HEK293T (cell line): ENCODE data around the gene RET.

ENCODE experiments used
- ARNT ChIP-seq: fragments of 450-650 bp; IDR thresholded peaks from 2 replicates; pipeline ENCODE4 v1.6.1; 2017; ENCODE audit warnings: mild to moderate bottlenecking
- BHLHE40 ChIP-seq: fragments of 450-650 bp; IDR thresholded peaks from 2 replicates; pipeline ENCODE4 v1.6.1; 2016; ENCODE audit warnings: mild to moderate bottlenecking, moderate library complexity, borderline replicate concordance
- CTBP1 ChIP-seq: fragments of 450-650 bp; IDR thresholded peaks from 2 replicates; pipeline ENCODE4 v1.6.1; 2016; ENCODE audit warnings: borderline replicate concordance
- ELF4 ChIP-seq: fragments of 450-650 bp; IDR thresholded peaks from 2 replicates; pipeline ENCODE4 v1.6.1; 2017; ENCODE audit warnings: antibody characterized with exemption
- FOXA1 ChIP-seq: fragments of 450-650 bp; IDR thresholded peaks from 2 replicates; pipeline ENCODE4 v1.6.1; 2016; ENCODE audit warnings: mild to moderate bottlenecking
- FOXM1 ChIP-seq: fragments of 450-650 bp; IDR thresholded peaks from 2 replicates; pipeline ENCODE4 v1.6.1; 2017; ENCODE audit warnings: mild to moderate bottlenecking, borderline replicate concordance
- HDGF ChIP-seq: fragments of 450-650 bp; IDR thresholded peaks from 2 replicates; pipeline ENCODE4 v1.6.1; 2017; ENCODE audit warnings: antibody characterized with exemption, borderline replicate concordance
- L3MBTL2 ChIP-seq: fragments of 450-650 bp; conservative IDR thresholded peaks from 2 replicates; pipeline ENCODE4 v1.6.1; 2016; ENCODE audit warnings: mild to moderate bottlenecking
- LEF1 ChIP-seq: fragments of 450-650 bp; IDR thresholded peaks from 2 replicates; pipeline ENCODE4 v1.6.1; 2017; ENCODE audit warnings: mild to moderate bottlenecking, borderline replicate concordance
- NFRKB ChIP-seq: fragments of 450-650 bp; IDR thresholded peaks from 2 replicates; pipeline ENCODE4 v1.6.1; 2016; ENCODE audit warnings: mild to moderate bottlenecking, moderate library complexity
- SP1 ChIP-seq: fragments of 450-650 bp; IDR thresholded peaks from 2 replicates; pipeline ENCODE4 v1.6.1; 2017
- SUZ12 ChIP-seq: fragments of 450-650 bp; IDR thresholded peaks from 2 replicates; pipeline ENCODE4 v1.6.1; 2016; ENCODE audit warnings: mild to moderate bottlenecking
- ZNF384 ChIP-seq: fragments of 450-650 bp; IDR thresholded peaks from 2 replicates; pipeline ENCODE4 v1.6.1; 2016
- TF ChIP-seq, protein P1 (sequence below): fragments of 450-650 bp; IDR thresholded peaks from 2 replicates; pipeline ENCODE4 v1.6.1; 2016

DNA sequence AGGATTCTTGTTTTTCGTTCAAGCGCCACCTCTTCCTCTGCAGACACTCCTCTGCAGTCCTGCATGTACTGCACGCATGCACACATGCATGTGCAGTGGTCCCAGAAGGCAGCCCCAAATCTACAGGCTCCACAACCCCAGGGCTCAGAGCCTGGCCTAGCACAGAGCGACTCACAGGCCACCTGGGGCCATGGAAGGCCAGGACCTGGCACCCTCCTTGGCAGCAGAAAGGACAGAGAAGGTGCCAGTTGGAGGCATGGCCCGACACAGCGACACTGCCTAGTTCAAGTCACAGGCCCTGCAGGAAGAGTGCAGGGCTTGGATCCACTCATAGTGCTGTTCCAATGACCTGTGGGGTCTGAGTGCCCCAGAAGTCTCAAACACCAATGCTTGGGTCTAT, 48.7 kb upstream of the RET start:
- TF ChIP-seq L3MBTL2 (no peak), SP1 (no peak), ZNF384 (no peak), NFRKB (no peak), CTBP1 (no peak), HDGF (no peak), FOXA1 (no peak), ARNT (no peak), LEF1 (no peak), FOXM1 (no peak), SUZ12 (no peak), ELF4 (no peak), BHLHE40 (no peak)
- TF ChIP-seq, protein P1, sequence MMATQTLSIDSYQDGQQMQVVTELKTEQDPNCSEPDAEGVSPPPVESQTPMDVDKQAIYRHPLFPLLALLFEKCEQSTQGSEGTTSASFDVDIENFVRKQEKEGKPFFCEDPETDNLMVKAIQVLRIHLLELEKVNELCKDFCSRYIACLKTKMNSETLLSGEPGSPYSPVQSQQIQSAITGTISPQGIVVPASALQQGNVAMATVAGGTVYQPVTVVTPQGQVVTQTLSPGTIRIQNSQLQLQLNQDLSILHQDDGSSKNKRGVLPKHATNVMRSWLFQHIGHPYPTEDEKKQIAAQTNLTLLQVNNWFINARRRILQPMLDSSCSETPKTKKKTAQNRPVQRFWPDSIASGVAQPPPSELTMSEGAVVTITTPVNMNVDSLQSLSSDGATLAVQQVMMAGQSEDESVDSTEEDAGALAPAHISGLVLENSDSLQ = no peak
